HEK293 (cell line): Measurements from ENCODE around the gene KLK3.

ENCODE experiments used
- CTCF ChIA-PET: fragments of 350-600 bp; formaldehyde crosslinking; extraction: SDS; loops from one replicate; lab custom pipeline; 2021; ENCODE audit warnings: antibody characterized with exemption; lab: Yijun Ruan, JAX
- POLR2A ChIA-PET: fragments of 300-600 bp; formaldehyde crosslinking; extraction: SDS; loops from one replicate; lab custom pipeline; 2020; ENCODE audit warnings: antibody characterized with exemption, inconsistent platforms; lab: Yijun Ruan, JAX
- H3K27ac ChIP-seq: fragments of 200-500 bp; sonication (Bioruptor generic); 2 replicates; pipeline ENCODE4 v1.5.1; 2014; ENCODE audit warnings: low read depth, low read length, control low read depth, inconsistent platforms; ENCODE audit errors: extremely low read depth
- H3K36me3 ChIP-seq, 2 experiments: fragments of 200-500 bp in 1 of 2; sonication (Bioruptor generic) in 1 of 2; 1 replicate in 1 of 2; 2 replicates in 1 of 2; pipeline ENCODE4 v1.5.1; 2014 to 2017; ENCODE audit warnings: inconsistent platforms in 2 of 2, low read length in 2 of 2; ENCODE audit not compliant: control insufficient read depth in 2 of 2, insufficient read depth in 1 of 2
- H3K4me1 ChIP-seq: fragments of 200-500 bp; sonication (Bioruptor generic); 2 replicates; pipeline ENCODE4 v1.5.1; 2014; ENCODE audit warnings: mild to moderate bottlenecking, low read length, inconsistent platforms; ENCODE audit not compliant: control insufficient read depth, insufficient read depth
- H3K4me3 ChIP-seq: 2 replicates; pipeline ENCODE4 v1.5.1; 2011; ENCODE audit warnings: low read depth, mild to moderate bottlenecking, control low read depth, low read length, moderate library complexity
- H3K9me3 ChIP-seq: fragments of 200-500 bp; sonication (Bioruptor generic); 2 replicates; pipeline ENCODE4 v1.5.1; 2014; ENCODE audit warnings: low read depth, low read length, inconsistent platforms; ENCODE audit not compliant: control insufficient read depth, insufficient read depth
- EGR2 ChIP-seq: fragments of 450-650 bp; formaldehyde crosslinking; IDR thresholded peaks from 2 replicates; pipeline ENCODE4 v1.5.1; 2016; ENCODE audit warnings: low read depth, missing biosample characterization, missing genetic modification characterization
- KLF10 ChIP-seq: fragments of 450-650 bp; IDR thresholded peaks from 2 replicates; pipeline ENCODE4 v1.5.1; 2018; ENCODE audit warnings: missing biosample characterization, mild to moderate bottlenecking, missing genetic modification characterization
- ZNF10 ChIP-seq: fragments of 450-650 bp; formaldehyde crosslinking; IDR thresholded peaks from 2 replicates; pipeline ENCODE4 v1.5.1; 2017; ENCODE audit warnings: missing biosample characterization, missing genetic modification characterization
- ZNF132 ChIP-seq: fragments of 450-650 bp; formaldehyde crosslinking; IDR thresholded peaks from 2 replicates; pipeline ENCODE4 v1.5.1; 2017; ENCODE audit warnings: missing biosample characterization, missing genetic modification characterization, borderline replicate concordance
- ZNF16 ChIP-seq: fragments of 450-650 bp; formaldehyde crosslinking; IDR thresholded peaks from 2 replicates; pipeline ENCODE4 v1.5.1; 2016; ENCODE audit warnings: low read depth, missing biosample characterization, missing genetic modification characterization
- ZNF19 ChIP-seq: fragments of 450-650 bp; formaldehyde crosslinking; IDR thresholded peaks from 2 replicates; pipeline ENCODE4; 2016; ENCODE audit warnings: missing biosample characterization, missing genetic modification characterization, low read depth
- ZNF202 ChIP-seq: fragments of 450-650 bp; formaldehyde crosslinking; IDR thresholded peaks from 2 replicates; pipeline ENCODE4 v1.5.1; 2016; ENCODE audit warnings: missing biosample characterization, missing genetic modification characterization, borderline replicate concordance
- ZNF48 ChIP-seq: fragments of 450-650 bp; formaldehyde crosslinking; IDR thresholded peaks from 2 replicates; pipeline ENCODE4 v1.5.1; 2016; ENCODE audit warnings: missing biosample characterization, missing genetic modification characterization
- ZNF558 ChIP-seq: fragments of 450-650 bp; formaldehyde crosslinking; IDR thresholded peaks from 2 replicates; pipeline ENCODE4 v1.5.1; 2016; ENCODE audit warnings: missing biosample characterization, missing genetic modification characterization
- ZNF664 ChIP-seq: fragments of 450-650 bp; formaldehyde crosslinking; IDR thresholded peaks from 2 replicates; pipeline ENCODE4 v1.5.1; 2016; ENCODE audit warnings: missing biosample characterization, missing genetic modification characterization
- ZNF785 ChIP-seq: fragments of 450-650 bp; formaldehyde crosslinking; IDR thresholded peaks from 2 replicates; pipeline ENCODE4 v1.5.1; 2016; ENCODE audit warnings: missing biosample characterization, missing genetic modification characterization
- ZSCAN16 ChIP-seq: fragments of 450-650 bp; formaldehyde crosslinking; IDR thresholded peaks from 2 replicates; pipeline ENCODE4 v1.5.1; 2016; ENCODE audit warnings: missing biosample characterization, missing genetic modification characterization
- TF ChIP-seq, protein P1 (sequence below): fragments of 450-650 bp; formaldehyde crosslinking; IDR thresholded peaks from 2 replicates; pipeline ENCODE4 v1.5.1; 2016; ENCODE audit warnings: missing biosample characterization, missing genetic modification characterization
- TF ChIP-seq, protein P2 (sequence below): fragments of 450-650 bp; formaldehyde crosslinking; IDR thresholded peaks from 2 replicates; pipeline ENCODE4 v1.5.1; 2016; ENCODE audit warnings: missing biosample characterization, missing genetic modification characterization
- TF ChIP-seq, protein P3 (sequence below): fragments of 450-650 bp; formaldehyde crosslinking; IDR thresholded peaks from 2 replicates; pipeline ENCODE4 v1.5.1; 2017; ENCODE audit warnings: missing biosample characterization, missing genetic modification characterization
- TF ChIP-seq, protein P4 (sequence below): fragments of 450-650 bp; formaldehyde crosslinking; IDR thresholded peaks from 2 replicates; pipeline ENCODE4 v1.5.1; 2016; ENCODE audit warnings: missing biosample characterization, missing genetic modification characterization
- TF ChIP-seq, protein P5 (sequence below): fragments of 450-650 bp; formaldehyde crosslinking; IDR thresholded peaks from 2 replicates; pipeline ENCODE4 v1.5.1; 2016; ENCODE audit warnings: missing biosample characterization, missing genetic modification characterization
- TF ChIP-seq, protein P6 (sequence below): fragments of 450-650 bp; formaldehyde crosslinking; IDR thresholded peaks from 2 replicates; pipeline ENCODE4 v1.5.1; 2016; ENCODE audit warnings: missing biosample characterization, missing genetic modification characterization

Gene KLK3

DNA sequence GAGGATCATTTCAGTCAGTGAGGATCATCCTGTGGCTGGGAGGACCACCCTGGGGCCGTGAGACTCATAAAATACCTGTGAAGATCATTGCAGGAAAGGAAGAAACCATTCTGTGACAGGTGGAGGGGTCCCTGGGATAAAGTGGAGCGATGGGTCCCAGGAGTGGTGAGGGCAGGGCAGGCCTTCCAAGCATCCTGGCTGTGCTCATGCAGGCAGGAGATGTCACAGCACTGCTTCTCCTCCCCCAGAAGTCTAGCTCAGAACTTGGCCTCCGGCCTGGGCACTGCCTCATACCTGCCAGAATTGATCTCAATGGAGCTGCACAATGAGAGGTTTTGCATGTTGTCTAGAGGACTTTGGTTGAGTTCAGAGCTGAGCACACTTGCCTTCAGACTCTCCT is 42.2 kb upstream of the KLK3 start:
- CTCF ChIA-PET = no interaction called here
- POLR2A ChIA-PET = no interaction called here

DNA sequence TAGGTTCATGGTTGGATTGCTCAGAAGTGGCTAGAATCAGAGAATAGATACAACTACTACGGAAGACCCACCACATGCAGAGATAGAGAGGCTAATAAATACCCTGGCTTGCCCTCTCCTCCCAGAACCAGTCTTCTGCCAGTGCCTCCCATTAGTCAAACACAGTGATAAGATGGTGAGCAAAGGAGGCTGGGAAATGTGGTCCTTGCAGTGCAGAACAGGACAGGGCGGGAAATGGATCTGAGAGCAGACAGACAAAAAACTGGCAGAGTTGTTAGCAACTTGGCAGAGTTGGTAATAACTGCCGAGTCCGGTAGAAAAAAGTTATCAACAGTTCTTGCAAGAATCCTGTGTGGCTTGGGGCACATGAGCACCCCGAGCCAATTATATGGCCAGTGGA is 39.8 kb upstream of the KLK3 start:
- CTCF ChIA-PET = interaction anchor here (0.6 to 1.7 kb wide), 3 partner anchors 90 to 188 kb away, joined by 3 to 4 read pairs (median 4); no protein-coding TSS in a partner anchor
- POLR2A ChIA-PET = interaction anchor here (0.5 to 2.7 kb wide), 3 partner anchors 11 to 35 kb away, joined by 3 to 23 read pairs (median 3); no protein-coding TSS in a partner anchor
- no peaks in the 10 kb centered on the region for H3K4me1 ChIP-seq

More for the DNA sequence above, 42.2 kb upstream of the KLK3 start:
- Histone ChIP-seq H3K27ac (no peak overlapping the region), H3K9me3 (no peaks in the 10 kb centered on the region), H3K4me3 (no peak overlapping the region), H3K4me1 (no peaks in the 10 kb centered on the region), H3K36me3 (no peaks in the 10 kb centered on the region)
- TF ChIP-seq, protein P1, sequence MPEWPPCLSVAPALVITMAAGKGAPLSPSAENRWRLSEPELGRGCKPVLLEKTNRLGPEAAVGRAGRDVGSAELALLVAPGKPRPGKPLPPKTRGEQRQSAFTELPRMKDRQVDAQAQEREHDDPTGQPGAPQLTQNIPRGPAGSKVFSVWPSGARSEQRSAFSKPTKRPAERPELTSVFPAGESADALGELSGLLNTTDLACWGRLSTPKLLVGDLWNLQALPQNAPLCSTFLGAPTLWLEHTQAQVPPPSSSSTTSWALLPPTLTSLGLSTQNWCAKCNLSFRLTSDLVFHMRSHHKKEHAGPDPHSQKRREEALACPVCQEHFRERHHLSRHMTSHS (tag by site-specific recombination) = no peak
- TF ChIP-seq KLF10 (tag by site-specific recombination) = no peak
- no peak for TF ChIP-seq ZNF558 (tag by site-specific recombination)
- TF ChIP-seq, protein P2, sequence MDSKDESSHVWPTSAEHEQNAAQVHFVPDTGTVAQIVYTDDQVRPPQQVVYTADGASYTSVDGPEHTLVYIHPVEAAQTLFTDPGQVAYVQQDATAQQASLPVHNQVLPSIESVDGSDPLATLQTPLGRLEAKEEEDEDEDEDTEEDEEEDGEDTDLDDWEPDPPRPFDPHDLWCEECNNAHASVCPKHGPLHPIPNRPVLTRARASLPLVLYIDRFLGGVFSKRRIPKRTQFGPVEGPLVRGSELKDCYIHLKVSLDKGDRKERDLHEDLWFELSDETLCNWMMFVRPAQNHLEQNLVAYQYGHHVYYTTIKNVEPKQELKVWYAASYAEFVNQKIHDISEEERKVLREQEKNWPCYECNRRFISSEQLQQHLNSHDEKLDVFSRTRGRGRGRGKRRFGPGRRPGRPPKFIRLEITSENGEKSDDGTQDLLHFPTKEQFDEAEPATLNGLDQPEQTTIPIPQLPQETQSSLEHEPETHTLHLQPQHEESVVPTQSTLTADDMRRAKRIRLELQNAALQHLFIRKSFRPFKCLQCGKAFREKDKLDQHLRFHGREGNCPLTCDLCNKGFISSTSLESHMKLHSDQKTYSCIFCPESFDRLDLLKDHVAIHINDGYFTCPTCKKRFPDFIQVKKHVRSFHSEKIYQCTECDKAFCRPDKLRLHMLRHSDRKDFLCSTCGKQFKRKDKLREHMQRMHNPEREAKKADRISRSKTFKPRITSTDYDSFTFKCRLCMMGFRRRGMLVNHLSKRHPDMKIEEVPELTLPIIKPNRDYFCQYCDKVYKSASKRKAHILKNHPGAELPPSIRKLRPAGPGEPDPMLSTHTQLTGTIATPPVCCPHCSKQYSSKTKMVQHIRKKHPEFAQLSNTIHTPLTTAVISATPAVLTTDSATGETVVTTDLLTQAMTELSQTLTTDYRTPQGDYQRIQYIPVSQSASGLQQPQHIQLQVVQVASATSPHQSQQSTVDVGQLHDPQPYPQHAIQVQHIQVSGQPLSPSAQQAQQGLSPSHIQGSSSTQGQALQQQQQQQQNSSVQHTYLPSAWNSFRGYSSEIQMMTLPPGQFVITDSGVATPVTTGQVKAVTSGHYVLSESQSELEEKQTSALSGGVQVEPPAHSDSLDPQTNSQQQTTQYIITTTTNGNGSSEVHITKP = peak; percentile 86

More for the DNA sequence above, 39.8 kb upstream of the KLK3 start:
- no peaks in the 10 kb centered on the region for H3K36me3 ChIP-seq
- no peak overlapping the region for H3K27ac ChIP-seq
- H3K4me3 ChIP-seq = no peak overlapping the region
- no peaks in the 10 kb centered on the region for H3K9me3 ChIP-seq
- no peak for TF ChIP-seq ZNF785 (tag by site-specific recombination)
- TF ChIP-seq, protein P3, sequence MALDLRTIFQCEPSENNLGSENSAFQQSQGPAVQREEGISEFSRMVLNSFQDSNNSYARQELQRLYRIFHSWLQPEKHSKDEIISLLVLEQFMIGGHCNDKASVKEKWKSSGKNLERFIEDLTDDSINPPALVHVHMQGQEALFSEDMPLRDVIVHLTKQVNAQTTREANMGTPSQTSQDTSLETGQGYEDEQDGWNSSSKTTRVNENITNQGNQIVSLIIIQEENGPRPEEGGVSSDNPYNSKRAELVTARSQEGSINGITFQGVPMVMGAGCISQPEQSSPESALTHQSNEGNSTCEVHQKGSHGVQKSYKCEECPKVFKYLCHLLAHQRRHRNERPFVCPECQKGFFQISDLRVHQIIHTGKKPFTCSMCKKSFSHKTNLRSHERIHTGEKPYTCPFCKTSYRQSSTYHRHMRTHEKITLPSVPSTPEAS (tag by site-specific recombination) = no peak
- no peak for TF ChIP-seq ZNF48 (tag by site-specific recombination)
- no peak for TF ChIP-seq ZNF10
- TF ChIP-seq, protein P4, sequence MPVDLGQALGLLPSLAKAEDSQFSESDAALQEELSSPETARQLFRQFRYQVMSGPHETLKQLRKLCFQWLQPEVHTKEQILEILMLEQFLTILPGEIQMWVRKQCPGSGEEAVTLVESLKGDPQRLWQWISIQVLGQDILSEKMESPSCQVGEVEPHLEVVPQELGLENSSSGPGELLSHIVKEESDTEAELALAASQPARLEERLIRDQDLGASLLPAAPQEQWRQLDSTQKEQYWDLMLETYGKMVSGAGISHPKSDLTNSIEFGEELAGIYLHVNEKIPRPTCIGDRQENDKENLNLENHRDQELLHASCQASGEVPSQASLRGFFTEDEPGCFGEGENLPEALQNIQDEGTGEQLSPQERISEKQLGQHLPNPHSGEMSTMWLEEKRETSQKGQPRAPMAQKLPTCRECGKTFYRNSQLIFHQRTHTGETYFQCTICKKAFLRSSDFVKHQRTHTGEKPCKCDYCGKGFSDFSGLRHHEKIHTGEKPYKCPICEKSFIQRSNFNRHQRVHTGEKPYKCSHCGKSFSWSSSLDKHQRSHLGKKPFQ (tag by site-specific recombination) = no peak
- no peak for TF ChIP-seq EGR2 (tag by site-specific recombination)
- TF ChIP-seq, protein P5, sequence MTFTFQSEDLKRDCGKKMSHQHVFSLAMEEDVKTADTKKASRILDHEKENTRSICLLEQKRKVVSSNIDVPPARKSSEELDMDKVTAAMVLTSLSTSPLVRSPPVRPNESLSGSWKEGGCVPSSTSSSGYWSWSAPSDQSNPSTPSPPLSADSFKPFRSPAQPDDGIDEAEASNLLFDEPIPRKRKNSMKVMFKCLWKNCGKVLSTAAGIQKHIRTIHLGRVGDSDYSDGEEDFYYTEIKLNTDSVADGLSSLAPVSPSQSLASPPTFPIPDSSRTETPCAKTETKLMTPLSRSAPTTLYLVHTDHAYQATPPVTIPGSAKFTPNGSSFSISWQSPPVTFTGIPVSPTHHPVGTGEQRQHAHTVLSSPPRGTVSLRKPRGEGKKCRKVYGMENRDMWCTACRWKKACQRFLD (tag by site-specific recombination) = no peak
- TF ChIP-seq ZNF16 (tag by site-specific recombination) = no peak
- TF ChIP-seq ZNF202 (tag by site-specific recombination) = no peak
- no peak for TF ChIP-seq ZNF19 (tag by site-specific recombination)
- TF ChIP-seq ZSCAN16 (tag by site-specific recombination) = no peak
- TF ChIP-seq ZNF132 (tag by site-specific recombination) = no peak
- no peak for TF ChIP-seq ZNF664
- TF ChIP-seq, protein P6, sequence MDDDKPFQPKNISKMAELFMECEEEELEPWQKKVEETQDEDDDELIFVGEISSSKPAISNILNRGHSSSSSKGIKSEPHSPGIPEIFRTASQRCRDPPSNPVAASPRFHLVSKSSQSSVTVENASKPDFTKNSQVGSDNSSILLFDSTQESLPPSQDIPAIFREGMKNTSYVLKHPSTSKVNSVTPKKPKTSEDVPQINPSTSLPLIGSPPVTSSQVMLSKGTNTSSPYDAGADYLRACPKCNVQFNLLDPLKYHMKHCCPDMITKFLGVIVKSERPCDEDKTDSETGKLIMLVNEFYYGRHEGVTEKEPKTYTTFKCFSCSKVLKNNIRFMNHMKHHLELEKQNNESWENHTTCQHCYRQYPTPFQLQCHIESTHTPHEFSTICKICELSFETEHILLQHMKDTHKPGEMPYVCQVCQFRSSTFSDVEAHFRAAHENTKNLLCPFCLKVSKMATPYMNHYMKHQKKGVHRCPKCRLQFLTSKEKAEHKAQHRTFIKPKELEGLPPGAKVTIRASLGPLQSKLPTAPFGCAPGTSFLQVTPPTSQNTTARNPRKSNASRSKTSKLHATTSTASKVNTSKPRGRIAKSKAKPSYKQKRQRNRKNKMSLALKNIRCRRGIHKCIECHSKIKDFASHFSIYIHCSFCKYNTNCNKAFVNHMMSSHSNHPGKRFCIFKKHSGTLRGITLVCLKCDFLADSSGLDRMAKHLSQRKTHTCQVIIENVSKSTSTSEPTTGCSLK = no peak
